ENCODE results near the gene ATP1A1.

- TF ChIP-seq POLR2A (IDR thresholded peaks at IDR 0.05) (no peak), CTCF (IDR thresholded peaks at IDR 0.05) (no peak), POLR2AphosphoS5 (IDR thresholded peaks at IDR 0.05; ENCODE audit: insufficient read depth in 1 of 2, low read depth in 1 of 2) (no peak)
Observed at GRCh38 chr1:116345843-116346242, 27.2 kb upstream of the ATP1A1 start.

All from vagina (tissue), 2 donors.